Ovary (tissue), 9 donors: Measurements from ENCODE around the gene DMWD. TPM values are rescaled to one million over a fixed set of nuclear protein-coding genes. Genes with fewer than 3 reads are reported as not detected.

Source experiments
- DNase-seq, 5 donors: peaks; one replicate each; pipeline ENCODE4 v3.0.0-alpha.2; 2019 to 2020
- H3K27ac ChIP-seq, 2 donors: fragments of 200-600 bp; one replicate each; pipeline versions ENCODE4 v1.5.1 to v1.8.0; 2019 to 2022
- H3K27me3 ChIP-seq: fragments of 200-600 bp; one replicate; pipeline ENCODE4 v1.8.0; 2022
- H3K36me3 ChIP-seq: fragments of 200-600 bp; sonication (generic); one replicate; pipeline ENCODE4 v1.5.1; 2019
- H3K4me1 ChIP-seq: one replicate; pipeline ENCODE4 v1.8.1; 2013; ENCODE audit warnings: mild to moderate bottlenecking, moderate library complexity; ENCODE audit not compliant: insufficient read depth
- H3K4me3 ChIP-seq: fragments of 200-600 bp; sonication (generic); one replicate; pipeline ENCODE4 v1.5.1; 2017
- H3K9me3 ChIP-seq, 2 donors: fragments of 200-600 bp in 1 of 2; sonication (generic) in 1 of 2; one replicate each; pipeline versions ENCODE4 v1.5.1 to v1.8.1; 2013 to 2019; ENCODE audit warnings: mild to moderate bottlenecking in 1 of 2, moderate library complexity in 1 of 2
- CTCF ChIP-seq, 3 donors: fragments of 450-650 bp in 2 of 3; fragments of 200-600 bp in 1 of 3; IDR thresholded peaks; one replicate each; pipeline versions ENCODE4 v1.5.1 to v1.8.0; 2016 to 2022; ENCODE audit warnings: antibody characterized with exemption in 3 of 3, mild to moderate bottlenecking in 1 of 3
- EP300 ChIP-seq: sonication (generic); formaldehyde crosslinking; IDR thresholded peaks from one replicate; pipeline ENCODE4 v1.6.1; 2017; ENCODE audit warnings: antibody characterized with exemption
- POLR2A ChIP-seq: fragments of 450-650 bp; IDR thresholded peaks from one replicate; pipeline ENCODE4 v1.6.1; 2017; ENCODE audit warnings: antibody characterized with exemption, mild to moderate bottlenecking, moderate library complexity
- WGBS, 3 donors: extraction: QIAGEN DNeasy Blood & Tissue Kit in 1 of 3; methylation state at CpG; one replicate each; pipeline versions ENCODE4 v1.1.5 to v1.1.7; 2013 to 2017; 5-methylcytosine and 5-hydroxymethylcytosine counted together
- intact Hi-C, 4 donors: fragments of 100-400 bp; cut with DNase I; formaldehyde crosslinking; loops; one replicate each; pipeline versions ENCODE4 v1.11.0 to v1.15.1; 2022 to 2023
- polyA plus RNA-seq, 2 donors: library from polyadenylated mRNA; stranded (reverse); fragments of 200-250 nt in 1 of 2; fragments of 350-450 nt in 1 of 2; fragmentation: Illumina TruSeq in 1 of 2; extraction: RNeasy Lipid Tissue Mini Kit (QIAGEN cat#74804) in 1 of 2; gene quantifications; one replicate each; pipeline ENCODE4 v1.2.3, GENCODE V29; 2013 to 2014
- total RNA-seq, 7 donors: library from RNA; depleted of rRNA in 2 of 7; stranded (reverse); fragments of >200 nt in 2 of 7; fragmentation: NEBNext Ultra II Directional in 3 of 7; extraction: Animal tissue kit (Norgen Biotek cat#: 25700) in 3 of 7; gene quantifications; one replicate each; pipeline versions ENCODE4 v1.1.0 to v1.2.4, GENCODE V29; 2016 to 2023
- donor health status: DM: no; HTN: no; CAD: no; lungs with moderate emphysema.
- donor health status: DM: no; HTN: no; CAD: no.
- donor health status: Bipolar disorder and iron deficiency.
- donor health status: DM: yes; HTN: yes; CAD: no.
- donor health status: DM: no; HTN: no; CAD: no.
- donor health status: DM: yes; HTN: yes; CAD: no.

The DMWD gene
- total and polyA plus RNA-seq, 9 donors = 11.4 to 85.4 (median 54.9) TPM

DNA sequence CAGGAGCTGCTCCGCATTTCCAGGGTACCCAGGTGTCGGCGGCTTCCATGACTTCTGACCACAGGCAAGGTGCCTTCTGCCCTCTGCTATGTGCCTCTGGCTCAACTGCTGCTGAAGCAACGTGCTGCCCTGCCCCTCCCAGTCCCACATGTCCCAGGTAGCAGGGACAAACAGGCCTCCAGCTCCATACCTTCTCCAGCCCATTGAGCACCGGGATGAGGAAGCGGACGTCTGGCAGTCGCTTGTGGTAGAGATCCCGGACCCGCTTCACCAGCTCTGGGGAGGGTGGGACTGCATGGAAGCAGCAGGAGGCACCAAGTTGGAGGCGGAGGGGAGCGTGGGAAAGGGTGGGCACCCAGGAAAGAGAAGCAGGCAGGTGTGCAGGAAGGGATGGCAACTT is 30.5 kb upstream of the DMWD start:
- Histone ChIP-seq H3K4me3 (no peak overlapping the region), H3K27ac (no peak overlapping the region), H3K36me3 (no peaks in the 10 kb centered on the region), H3K27me3 (no peaks in the 10 kb centered on the region), H3K9me3 (no peaks in the 10 kb centered on the region), H3K4me1 (no peaks in the 10 kb centered on the region)
- DNase-seq = no peak
- TF ChIP-seq EP300 = no peak
- no peak for TF ChIP-seq POLR2A
- no peak for TF ChIP-seq CTCF (IDR thresholded peaks at IDR 0.05)
- intact Hi-C loops = no loop called here
- 93 to 97% (median 93%) methylated on average over 12 of the region's 12 CpGs for WGBS, 3 donors

GRCh38 chr19:45822716-45823115 is 30.1 kb upstream of the DMWD start:
- intact Hi-C loops = no loop called here
- WGBS, 3 donors = 94 to 98% (median 95%) methylated on average over 5 of the region's 5 CpGs
- TF ChIP-seq POLR2A (no peak), EP300 (no peak), CTCF (IDR thresholded peaks at IDR 0.05) (no peak)
- no peaks in the 10 kb centered on the region for H3K4me1 ChIP-seq
- H3K36me3 ChIP-seq = no peaks in the 10 kb centered on the region
- no peak overlapping the region for H3K4me3 ChIP-seq
- H3K27me3 ChIP-seq = no peaks in the 10 kb centered on the region
- H3K27ac ChIP-seq = no peak overlapping the region
- H3K9me3 ChIP-seq = no peaks in the 10 kb centered on the region
- DNase-seq = no peak

DNA sequence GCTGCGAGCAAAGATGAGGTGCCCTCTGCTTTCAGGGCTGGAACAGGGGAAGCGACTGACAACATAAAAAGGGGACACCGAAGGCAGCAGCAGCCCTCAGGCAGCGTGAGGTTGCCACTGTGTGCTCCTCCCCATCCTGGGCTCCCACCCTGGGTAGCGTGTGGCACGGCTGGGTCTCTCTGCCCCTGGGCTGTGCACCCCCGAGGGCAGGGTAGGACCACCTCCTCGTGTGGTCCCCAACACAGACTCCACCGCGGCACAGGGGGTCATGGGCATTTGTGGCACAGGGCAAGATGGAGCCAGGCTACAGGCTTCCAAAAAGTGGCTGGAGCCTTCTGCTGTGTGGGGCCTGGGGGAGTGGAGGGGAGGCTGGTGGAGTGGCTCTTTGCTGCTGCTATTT is 28.9 kb upstream of the DMWD start:
- no peak for TF ChIP-seq CTCF (IDR thresholded peaks at IDR 0.05)
- TF ChIP-seq POLR2A = no peak
- TF ChIP-seq EP300 = no peak
- no peaks in the 10 kb centered on the region for H3K9me3 ChIP-seq
- no peak for DNase-seq
- no peaks in the 10 kb centered on the region for H3K36me3 ChIP-seq
- no peaks in the 10 kb centered on the region for H3K27me3 ChIP-seq
- no peak overlapping the region for H3K27ac ChIP-seq
- no peak overlapping the region for H3K4me3 ChIP-seq
- H3K4me1 ChIP-seq = peaks cover 2% of the 10 kb centered on the region
- 67 to 91% (median 74%) methylated on average over 10 of the region's 10 CpGs for WGBS, 3 donors
- intact Hi-C loops = no loop called here

DNA sequence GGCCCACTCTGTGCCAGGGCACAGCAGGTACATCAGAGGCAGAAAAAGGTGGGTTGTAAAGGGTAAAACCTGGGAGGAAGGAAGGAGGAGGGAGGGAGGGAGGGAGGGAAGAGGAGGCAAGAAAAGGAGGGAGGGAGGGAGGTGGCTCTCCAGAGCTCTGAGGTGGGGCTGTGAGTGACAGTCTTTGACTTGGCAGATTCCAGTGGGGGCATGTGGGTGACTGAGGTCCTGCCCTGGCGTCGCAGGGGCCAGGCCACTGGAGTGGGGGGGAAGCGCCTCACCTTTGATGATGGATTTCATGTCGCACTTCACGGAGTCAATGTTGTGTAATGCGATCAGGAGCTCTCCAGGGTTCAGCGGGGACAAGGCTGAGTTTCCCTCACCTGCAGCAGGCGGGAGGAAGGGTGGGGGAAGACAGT is 28.5 kb upstream of the DMWD start:
- no peak overlapping the region for H3K27ac ChIP-seq
- WGBS, 3 donors = 77 to 84% (median 79%) methylated on average over 8 of the region's 8 CpGs
- no peak overlapping the region for H3K4me3 ChIP-seq
- no peaks in the 10 kb centered on the region for H3K36me3 ChIP-seq
- H3K27me3 ChIP-seq = no peaks in the 10 kb centered on the region
- intact Hi-C loops = no loop called here
- TF ChIP-seq POLR2A (no peak), CTCF (IDR thresholded peaks at IDR 0.05) (no peak), EP300 (no peak)
- no peaks in the 10 kb centered on the region for H3K9me3 ChIP-seq
- H3K4me1 ChIP-seq = peaks cover 2% of the 10 kb centered on the region
- no peak for DNase-seq
